Stimulated activated CD4-positive, alpha-beta T cell treated with anti-CD3 and anti-CD28 coated beads, Interleukin-12 subunit alpha, Interleukin-12 subunit beta, amount 100 ng/mL, for 24 hours (primary cell): ENCODE results near the gene MAN2B1.
"Not testable (repeated sequence)": the region's sequence is repeated elsewhere in the genome, so short reads cannot be mapped to it uniquely, and the experiment has no call there.

Experiments used
- DNase-seq, 2 experiments: peaks; one replicate each; pipeline ENCODE4 v3.0.0-alpha.2; 2020; ENCODE audit warnings: low read depth in 2 of 2

The MAN2B1 gene

GRCh38 chr19:12689012-12689411 lies 22.5 kb upstream of the MAN2B1 start:
- no peak for DNase-seq

GRCh38 chr19:12687496-12688196 lies 21.1 kb upstream of the MAN2B1 start, which contains the start of gene GNG14:
GNG14 (plus strand) TSS chr19:12687998; CDS start chr19:12688049, 51 bp downstream.
- DNase-seq, result no peak

GRCh38 chr19:12685831-12686230 lies 19.3 kb upstream of the MAN2B1 start:
- no peak for DNase-seq

GRCh38 chr19:12681074-12681987 lies 14.8 kb upstream of the MAN2B1 start, which contains the start of gene DHPS:
DHPS (minus strand) TSS chr19:12681880; CDS start chr19:12681766, 114 bp downstream.
- DNase-seq, result peak; percentile 76 to 88

GRCh38 chr19:12680034-12680433 lies 13.5 kb upstream of the MAN2B1 start:
- DNase-seq, result no peak

- not testable (repeated sequence) for DNase-seq
Observed at GRCh38 chr19:12678039-12678438, 11.5 kb upstream of the MAN2B1 start.

GRCh38 chr19:12676928-12677327 lies 10.4 kb upstream of the MAN2B1 start:
- DNase-seq, result no peak

DNA sequence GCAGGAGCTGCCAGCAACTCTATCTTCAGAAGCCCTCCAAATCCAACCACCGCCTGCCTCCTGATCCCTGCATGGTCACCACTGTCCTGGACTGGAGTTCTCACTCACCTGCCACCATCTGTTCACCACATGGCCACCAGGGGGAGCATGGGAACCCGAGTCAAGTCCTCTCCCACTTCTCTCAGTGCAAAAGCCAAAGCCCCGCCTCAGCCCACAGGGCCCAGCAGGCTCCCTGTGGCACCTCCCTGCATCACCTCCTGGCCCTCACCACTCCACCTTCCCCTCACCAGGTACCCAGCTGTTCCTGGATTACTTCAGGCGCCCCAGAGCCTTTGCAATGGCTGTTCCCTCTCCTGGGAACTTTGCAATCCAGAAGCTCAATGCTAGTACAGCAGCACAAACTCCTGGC lies 9.8 kb upstream of the MAN2B1 start:
- peak; percentile 66 to 93 for DNase-seq

DNA sequence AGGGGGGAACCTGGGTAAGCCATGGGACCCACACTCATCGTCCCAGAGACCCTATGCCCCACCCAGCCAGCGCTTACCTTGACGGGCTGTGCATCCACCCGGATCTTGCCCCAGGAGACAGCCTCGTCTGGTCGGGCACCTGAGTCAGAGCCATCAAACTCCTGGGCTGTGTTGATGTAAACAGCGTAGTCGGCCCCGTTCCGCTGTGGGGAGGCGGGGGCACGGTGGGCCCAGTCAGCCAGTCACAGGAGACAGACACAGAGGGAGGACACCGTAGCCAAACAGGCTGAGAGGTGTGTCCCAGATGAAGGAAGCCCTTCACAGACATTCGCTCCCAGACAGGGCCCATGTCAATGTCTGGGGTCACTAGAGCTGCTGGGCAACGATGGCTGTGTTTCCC lies 9.4 kb upstream of the MAN2B1 start:
- DNase-seq, result no peak

- DNase-seq, result no peak
Observed at GRCh38 chr19:12675399-12675798, 8.9 kb upstream of the MAN2B1 start.

GRCh38 chr19:12672744-12673143 lies 6.2 kb upstream of the MAN2B1 start:
- no peak for DNase-seq

DNA sequence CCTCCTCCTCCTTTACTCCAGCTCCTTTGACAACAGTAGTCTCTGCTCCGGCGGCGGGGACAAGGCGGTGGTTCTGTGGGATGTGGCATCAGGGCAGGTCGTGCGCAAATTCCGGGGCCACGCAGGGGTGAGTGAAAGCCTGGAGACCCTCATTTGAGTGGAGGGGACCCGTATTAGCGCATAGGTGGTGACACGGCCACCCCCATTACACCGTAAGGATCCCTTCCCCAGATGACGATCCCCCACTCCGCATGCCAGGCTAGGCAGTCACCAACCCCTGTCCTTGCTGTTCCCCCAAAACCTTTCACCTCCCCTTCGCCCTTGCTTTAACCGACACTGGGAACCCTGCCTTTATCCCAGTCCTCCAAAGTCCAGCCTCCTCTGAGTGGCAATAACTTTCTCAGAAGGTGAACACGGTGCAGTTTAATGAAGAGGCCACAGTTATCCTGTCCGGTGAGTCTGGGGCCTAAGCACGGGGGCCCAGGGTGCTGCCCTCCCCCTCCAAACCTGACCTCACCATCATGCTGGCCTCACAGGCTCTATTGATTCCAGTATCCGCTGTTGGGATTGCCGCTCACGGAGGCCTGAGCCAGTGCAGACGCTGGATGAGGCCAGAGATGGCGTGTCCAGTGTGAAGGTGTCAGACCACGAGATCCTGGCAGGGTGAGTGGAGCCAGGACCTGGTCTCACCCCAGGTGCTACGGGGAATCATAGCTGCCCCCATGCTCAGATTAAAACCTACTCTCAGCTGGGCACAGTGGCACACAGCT lies 3.8 kb upstream of the MAN2B1 start:
- no peak for DNase-seq

GRCh38 chr19:12669270-12670158 lies 3.0 kb upstream of the MAN2B1 start:
- DNase-seq, result peak; percentile 56 to 59

GRCh38 chr19:12668932-12669269 lies 2.4 kb upstream of the MAN2B1 start:
- DNase-seq, result peak in 1 of 2 experiments; percentile 54

- no peak for DNase-seq
Observed at GRCh38 chr19:12668346-12668745, 1.8 kb upstream of the MAN2B1 start.

DNA sequence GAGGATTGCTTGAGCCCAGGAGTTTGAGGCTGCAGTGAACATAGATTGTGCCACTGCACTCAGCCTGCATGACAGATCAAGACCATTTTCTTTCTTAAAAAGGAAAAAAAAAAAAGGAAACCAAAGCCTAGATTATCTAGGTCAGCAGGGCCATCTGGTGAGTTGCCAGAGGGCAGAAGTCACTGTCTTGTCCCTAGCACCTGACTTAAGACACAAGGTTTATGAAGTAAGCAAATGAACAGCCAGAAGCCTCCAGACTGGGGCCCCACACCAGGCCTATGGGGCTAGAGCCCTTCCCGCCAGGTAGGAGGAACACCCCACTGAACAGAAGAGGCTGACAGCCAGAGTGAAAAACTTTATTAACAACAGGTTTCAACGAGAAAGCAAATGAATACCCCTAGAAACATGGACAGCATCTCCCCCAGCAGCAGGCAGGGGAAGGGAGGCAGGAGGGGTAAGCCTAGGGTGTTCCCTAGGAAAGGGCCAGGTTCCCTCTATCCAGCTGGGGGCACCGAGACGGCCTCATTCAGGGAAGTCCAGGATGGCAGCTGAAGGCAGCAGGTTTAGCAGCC lies 1.3 kb upstream of the MAN2B1 start:
- no peak for DNase-seq

DNA sequence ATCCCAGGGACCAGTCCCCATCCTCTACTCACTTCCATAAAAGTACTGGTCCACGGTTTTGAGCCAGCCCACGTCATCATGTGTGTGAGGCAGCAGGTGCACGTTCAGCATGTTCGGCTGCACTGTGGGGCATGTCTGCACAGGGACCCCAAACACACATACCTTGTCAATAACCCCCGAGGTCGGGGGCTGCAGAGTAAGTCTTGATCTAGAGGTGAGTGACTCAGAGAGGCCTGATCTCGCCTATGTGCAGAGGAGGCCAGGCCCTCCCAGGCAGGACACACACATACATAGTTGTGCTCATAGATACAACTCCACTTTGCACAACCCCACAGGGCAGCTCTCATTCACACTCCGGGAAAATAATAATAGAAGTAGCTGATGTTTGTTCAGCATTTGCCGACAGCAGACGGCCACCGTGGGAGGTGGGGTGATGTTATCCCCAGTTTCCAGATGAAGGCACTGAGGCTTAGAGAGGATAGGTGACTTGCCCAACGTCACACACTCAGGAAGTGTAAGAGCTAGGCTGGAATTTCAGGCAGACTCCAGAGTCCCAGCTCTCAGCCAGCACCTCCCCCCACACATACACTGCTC lies 774 bp downstream of the MAN2B1 start:
- no peak for DNase-seq

DNA sequence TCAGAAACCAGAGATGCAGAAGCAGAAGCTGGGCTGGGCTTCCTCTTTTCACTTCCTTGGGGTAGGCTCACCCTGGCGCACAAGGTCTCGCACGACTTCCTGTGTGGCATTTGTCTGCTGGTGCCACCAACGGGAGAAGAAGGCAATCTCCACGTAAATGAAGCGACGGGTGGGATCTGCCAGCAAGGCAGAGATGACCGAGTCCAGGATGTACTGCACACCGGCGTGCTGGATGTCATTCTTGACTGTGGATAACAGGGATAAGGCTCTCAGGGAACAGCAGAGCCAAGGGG lies 1.3 kb downstream of the MAN2B1 start:
- peak in 1 of 2 experiments; percentile 43 for DNase-seq

GRCh38 chr19:12664406-12665280 lies 1.9 kb downstream of the MAN2B1 start:
- DNase-seq, result no peak

DNA sequence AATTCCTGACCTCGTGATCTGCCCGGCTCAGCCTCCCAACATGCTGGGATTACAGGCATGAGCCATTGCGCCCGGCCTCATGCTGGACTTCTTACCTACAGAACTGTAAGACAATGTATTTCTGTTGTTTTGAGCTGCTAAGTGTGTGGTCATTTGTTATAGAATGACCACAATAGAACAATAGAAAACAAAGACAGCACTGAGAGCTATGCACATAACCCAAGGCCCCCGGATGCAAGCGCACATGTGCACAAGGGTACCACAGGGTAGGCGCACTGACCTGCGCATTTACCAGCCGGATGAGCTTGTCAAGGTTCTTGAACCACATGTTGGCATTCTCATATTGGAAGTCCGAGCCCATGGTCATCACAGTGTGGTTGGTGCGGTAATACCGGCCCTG lies 5.6 kb downstream of the MAN2B1 start:
- DNase-seq, result no peak
